IPS-18c (cell line): ENCODE data around the gene ZNF865.

ENCODE experiments used
- H3K4me3 ChIP-seq: 2 replicates; pipeline ENCODE4 v1.7.0; 2013; ENCODE audit warnings: low read depth, mild to moderate bottlenecking, low read length, moderate library complexity; ENCODE audit not compliant: insufficient read depth
- H3K9me3 ChIP-seq: one replicate; pipeline ENCODE4 v1.6.1; 2013; ENCODE audit warnings: mild to moderate bottlenecking, low read length, moderate library complexity; ENCODE audit not compliant: control insufficient read depth, insufficient read depth

The ZNF865 gene

DNA sequence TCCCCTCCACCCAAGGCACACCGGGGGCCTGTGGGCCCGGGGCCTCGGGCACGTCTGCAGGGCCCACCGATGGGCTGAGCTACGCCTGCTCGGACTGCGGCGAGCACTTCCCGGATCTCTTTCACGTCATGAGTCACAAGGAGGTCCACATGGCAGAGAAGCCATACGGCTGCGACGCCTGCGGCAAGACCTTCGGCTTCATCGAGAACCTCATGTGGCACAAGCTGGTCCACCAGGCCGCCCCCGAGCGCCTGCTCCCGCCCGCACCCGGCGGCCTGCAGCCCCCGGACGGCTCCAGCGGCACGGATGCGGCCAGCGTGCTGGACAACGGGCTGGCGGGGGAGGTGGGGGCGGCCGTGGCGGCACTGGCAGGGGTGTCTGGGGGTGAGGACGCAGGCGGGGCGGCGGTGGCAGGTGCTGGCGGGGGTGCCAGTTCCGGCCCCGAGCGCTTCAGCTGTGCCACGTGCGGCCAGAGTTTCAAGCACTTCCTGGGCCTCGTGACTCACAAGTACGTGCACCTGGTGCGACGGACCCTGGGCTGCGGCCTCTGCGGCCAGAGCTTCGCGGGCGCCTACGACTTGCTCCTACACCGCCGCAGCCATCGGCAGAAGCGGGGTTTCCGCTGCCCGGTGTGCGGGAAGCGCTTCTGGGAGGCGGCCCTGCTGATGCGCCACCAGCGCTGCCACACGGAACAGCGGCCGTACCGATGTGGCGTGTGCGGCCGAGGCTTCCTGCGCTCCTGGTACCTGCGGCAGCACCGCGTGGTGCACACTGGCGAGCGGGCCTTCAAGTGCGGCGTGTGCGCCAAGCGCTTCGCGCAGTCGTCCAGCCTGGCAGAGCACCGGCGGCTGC is 10.3 kb downstream of the ZNF865 start:
- Histone ChIP-seq H3K9me3 (peaks cover 3% of the 10 kb centered on the region), H3K4me3 (no peak overlapping the region)

GRCh38 chr19:55616395-55616875 is 11.0 kb downstream of the ZNF865 start:
- H3K9me3 ChIP-seq = peaks cover 3% of the 10 kb centered on the region

DNA sequence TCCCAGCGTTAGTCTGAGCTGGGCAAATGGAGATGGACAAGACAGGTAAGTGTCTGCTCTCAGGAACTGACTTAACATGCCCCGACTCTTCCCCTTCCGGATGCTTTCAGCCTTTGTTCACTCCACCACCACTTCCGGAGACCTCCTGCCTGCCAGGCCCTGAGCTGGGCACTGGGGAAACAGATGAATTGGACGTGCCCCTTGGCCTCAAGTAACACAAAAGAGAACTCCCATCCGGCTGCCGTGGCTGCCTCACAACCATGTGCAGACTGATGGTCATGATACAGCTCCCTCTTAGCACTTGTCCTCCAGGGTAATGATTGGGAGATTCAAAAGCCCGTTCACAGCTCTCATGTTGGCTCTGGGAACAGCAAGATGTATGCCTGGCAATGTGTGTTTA is 12.0 kb downstream of the ZNF865 start:
- peaks cover 3% of the 10 kb centered on the region for H3K9me3 ChIP-seq
- no peak overlapping the region for H3K4me3 ChIP-seq

More at GRCh38 chr19:55616395-55616875, 11.0 kb downstream of the ZNF865 start:
- no peak overlapping the region for H3K4me3 ChIP-seq

DNA sequence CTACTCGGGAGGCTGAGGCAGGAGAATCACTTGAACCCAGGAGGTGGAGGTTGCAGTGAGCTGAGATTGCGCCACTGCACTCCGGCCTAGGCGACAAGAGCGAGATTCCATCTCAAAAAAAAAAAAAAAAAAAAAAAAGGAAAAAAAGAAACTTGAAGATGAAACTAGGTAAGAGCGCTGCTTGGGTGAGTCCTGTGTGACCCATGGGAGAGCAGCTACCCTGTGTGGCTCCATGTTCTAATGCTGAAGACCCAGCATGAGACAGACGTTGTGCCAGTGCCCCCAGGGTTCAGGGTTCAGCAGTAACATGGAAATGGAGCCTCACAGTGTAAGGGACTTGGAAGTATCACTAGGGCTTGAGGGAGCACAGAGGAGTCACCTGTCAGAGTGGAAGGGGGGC is 13.0 kb downstream of the ZNF865 start:
- Histone ChIP-seq H3K4me3 (no peak overlapping the region), H3K9me3 (peaks cover 3% of the 10 kb centered on the region)

GRCh38 chr19:55619286-55619685 is 13.8 kb downstream of the ZNF865 start:
- Histone ChIP-seq H3K9me3 (peaks cover 3% of the 10 kb centered on the region), H3K4me3 (no peak overlapping the region)

DNA sequence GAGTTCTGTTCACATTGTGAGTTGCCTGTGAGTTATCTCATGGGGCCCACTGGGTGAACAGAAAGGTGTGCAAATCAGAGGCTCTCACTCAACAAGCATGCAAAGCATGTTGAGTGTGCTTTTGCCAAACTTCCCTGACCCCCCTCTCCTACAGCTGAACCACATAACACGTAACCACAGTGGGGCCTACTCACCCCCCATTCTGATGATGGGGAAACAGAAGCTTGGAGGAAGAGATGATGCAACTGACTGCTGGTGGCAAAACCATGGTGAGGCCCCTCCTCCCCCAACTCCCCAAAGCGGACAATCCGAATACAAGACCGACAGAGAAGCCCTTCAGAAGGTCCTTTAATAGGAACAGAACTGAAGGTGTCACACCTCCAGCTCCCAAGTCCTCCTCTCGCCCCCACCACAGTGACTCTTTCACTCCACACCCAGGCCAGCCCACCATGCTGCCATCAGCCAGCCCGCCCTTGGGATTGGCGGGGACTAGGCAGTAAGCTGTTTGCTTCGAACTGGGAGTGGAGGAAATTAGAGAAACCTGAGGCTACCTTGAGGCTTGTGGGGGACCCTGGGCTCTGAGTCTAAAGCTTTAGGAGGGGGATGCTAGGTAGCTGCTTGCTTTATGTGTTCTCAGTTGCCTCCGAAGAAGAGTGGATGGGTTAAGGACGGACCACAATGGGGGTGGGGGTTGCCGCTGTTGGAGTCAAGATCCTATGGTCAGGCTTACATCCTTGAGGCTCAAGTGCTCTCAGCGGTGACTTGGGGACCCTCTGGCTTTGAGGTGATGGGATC is 15.2 kb downstream of the ZNF865 start:
- Histone ChIP-seq H3K9me3 (peaks cover 3% of the 10 kb centered on the region), H3K4me3 (no peak overlapping the region)

DNA sequence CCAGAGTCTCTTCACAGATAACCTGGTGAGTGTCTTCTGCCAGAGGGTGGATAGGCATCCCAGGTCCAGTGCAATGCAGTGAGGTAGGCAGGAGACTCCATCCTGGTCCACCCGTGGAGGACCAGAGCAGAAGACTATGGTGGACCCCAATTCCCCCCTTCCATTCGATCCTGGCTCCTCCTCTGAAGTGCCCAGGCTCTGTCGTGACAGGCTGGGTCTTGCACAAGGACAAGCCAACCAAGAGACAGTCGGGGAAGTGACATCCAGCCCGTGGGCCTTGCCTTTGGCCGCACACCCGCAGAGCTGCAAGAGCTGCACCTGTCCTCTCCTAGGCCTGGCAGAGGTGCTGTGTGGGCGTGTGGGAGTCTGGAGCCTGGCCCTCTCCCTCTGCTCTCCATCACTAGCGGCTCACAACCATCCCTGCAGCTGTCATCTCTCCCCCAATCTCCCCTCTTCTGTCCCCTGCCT is 15.8 kb downstream of the ZNF865 start:
- Histone ChIP-seq H3K4me3 (no peak overlapping the region), H3K9me3 (peaks cover 3% of the 10 kb centered on the region)

- H3K4me3 ChIP-seq = no peak overlapping the region
- peaks cover 3% of the 10 kb centered on the region for H3K9me3 ChIP-seq
Measured at GRCh38 chr19:55621673-55622231, 16.3 kb downstream of the ZNF865 start.

GRCh38 chr19:55622242-55622969 is 17.0 kb downstream of the ZNF865 start:
- H3K4me3 ChIP-seq = no peak overlapping the region
- H3K9me3 ChIP-seq = peaks cover under 1% of the 10 kb centered on the region

DNA sequence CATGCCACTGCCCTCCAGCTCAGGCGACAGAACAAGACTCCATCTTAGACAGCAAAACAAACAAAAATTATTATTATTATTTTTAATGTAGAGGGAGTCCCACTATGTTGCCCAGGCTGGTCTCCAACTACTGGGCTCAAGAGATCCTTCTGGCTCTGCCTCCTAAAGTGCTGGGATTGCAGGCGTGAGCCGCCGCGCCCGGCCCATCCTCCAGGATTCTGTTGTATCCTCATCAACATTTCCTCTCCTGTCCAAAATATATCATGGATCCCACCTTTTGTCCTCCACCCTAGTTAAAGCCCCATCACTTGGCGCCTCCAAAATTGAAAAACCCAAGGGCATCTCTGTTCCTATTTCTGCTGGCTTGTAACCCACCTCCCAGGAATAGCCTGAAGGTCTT is 17.7 kb downstream of the ZNF865 start:
- no peak overlapping the region for H3K4me3 ChIP-seq
- no peaks in the 10 kb centered on the region for H3K9me3 ChIP-seq

- no peak overlapping the region; the same call in 1 of the 2 replicates for H3K4me3 ChIP-seq
Measured at GRCh38 chr19:55623561-55623960, 18.1 kb downstream of the ZNF865 start.

GRCh38 chr19:55624109-55625003 is 18.9 kb downstream of the ZNF865 start, which contains the start of gene ZNF784:
TSS of gene ZNF784 (minus strand) at chr19:55624566. CDS start at chr19:55624561, 5 bp downstream.
- peak within 1 kb of the TSS; percentile 56; the same call in 1 of the 2 replicates for H3K4me3 ChIP-seq
- H3K9me3 ChIP-seq = no peaks in the 10 kb centered on the region

More at GRCh38 chr19:55623561-55623960, 18.1 kb downstream of the ZNF865 start:
- no peaks in the 10 kb centered on the region for H3K9me3 ChIP-seq

DNA sequence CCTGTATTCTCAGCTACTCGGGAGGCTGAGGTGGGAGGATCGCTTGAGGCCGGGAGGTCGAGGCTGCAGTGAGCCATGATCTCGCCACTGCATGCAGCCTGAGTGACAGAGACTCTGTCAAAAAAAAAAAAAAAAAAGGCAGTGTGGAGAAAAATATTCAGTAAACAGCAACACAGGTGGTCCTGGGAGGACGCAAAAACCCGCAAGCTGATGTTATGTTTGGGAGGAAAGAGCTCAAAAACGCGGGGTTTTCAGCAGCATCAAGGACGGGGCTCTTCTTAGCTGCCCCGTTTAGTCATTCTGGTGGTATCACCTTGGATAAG is 19.5 kb downstream of the ZNF865 start:
- Histone ChIP-seq H3K9me3 (no peaks in the 10 kb centered on the region), H3K4me3 (peak overlapping the region; percentile 56; the same call in 1 of the 2 replicates)

- Histone ChIP-seq H3K4me3 (no peak overlapping the region), H3K9me3 (no peaks in the 10 kb centered on the region)
Measured at GRCh38 chr19:55626350-55626749, 20.9 kb downstream of the ZNF865 start.

GRCh38 chr19:55632463-55632834 is 27.0 kb downstream of the ZNF865 start:
- no peak overlapping the region for H3K4me3 ChIP-seq
- no peaks in the 10 kb centered on the region for H3K9me3 ChIP-seq

GRCh38 chr19:55633861-55634260 is 28.4 kb downstream of the ZNF865 start:
- H3K9me3 ChIP-seq = peaks cover 2% of the 10 kb centered on the region
- no peak overlapping the region for H3K4me3 ChIP-seq
